Brain microvascular endothelial cell (primary cell): ENCODE data around the gene HSPBAP1.

Experiments used
- DNase-seq: peaks from one replicate; pipeline ENCODE4 v3.0.0-alpha.2; 2020
- H3K27ac ChIP-seq: fragments of 250-450 bp; sonication (Bioruptor Pico); 2 replicates; pipeline ENCODE4 v1.5.1; 2020; ENCODE audit warnings: mild to moderate bottlenecking, moderate library complexity
- H3K27me3 ChIP-seq: fragments of 250-450 bp; sonication (Bioruptor Pico); replicated peaks from 2 replicates; pipeline ENCODE4 v1.5.1; 2020; ENCODE audit warnings: mild to moderate bottlenecking
- H3K36me3 ChIP-seq: fragments of 250-450 bp; sonication (Bioruptor Pico); replicated peaks from 2 replicates; pipeline ENCODE4 v1.5.1; 2020; ENCODE audit warnings: mild to moderate bottlenecking
- H3K4me3 ChIP-seq: 2 replicates; pipeline ENCODE4 v1.5.1; 2011; ENCODE audit warnings: low read depth, mild to moderate bottlenecking, control low read depth, low read length, moderate library complexity
- CTCF ChIP-seq: IDR thresholded peaks from 2 replicates; pipeline ENCODE4 v1.5.1; 2011; ENCODE audit warnings: low read depth, mild to moderate bottlenecking, moderate library complexity, low read length, control low read depth, inconsistent platforms; ENCODE audit errors: missing control alignments
- in situ Hi-C: cut with HindIII; loops from 2 replicates; pipeline ENCODE4 v1.10.0; 2017; ENCODE audit warnings: low sequenced_read_pairs, low pct_ligation_motif_present

Gene HSPBAP1

GRCh38 chr3:122728756-122729514, 64.7 kb downstream of the HSPBAP1 start:
- Histone ChIP-seq H3K4me3 (no peak overlapping the region), H3K27me3 (no peaks in the 10 kb centered on the region), H3K36me3 (no peaks in the 10 kb centered on the region), H3K27ac (no peak overlapping the region)
- no peak for TF ChIP-seq CTCF
- DNase-seq = no peak
- in situ Hi-C loops = no loop called here

- H3K36me3 ChIP-seq = no peaks in the 10 kb centered on the region
- in situ Hi-C loops = no loop called here
- H3K27ac ChIP-seq = no peak overlapping the region
- no peak for TF ChIP-seq CTCF
- H3K4me3 ChIP-seq = no peak overlapping the region
- H3K27me3 ChIP-seq = no peaks in the 10 kb centered on the region
- DNase-seq = no peak
Observed at GRCh38 chr3:122728186-122728585, 65.4 kb downstream of the HSPBAP1 start.

DNA sequence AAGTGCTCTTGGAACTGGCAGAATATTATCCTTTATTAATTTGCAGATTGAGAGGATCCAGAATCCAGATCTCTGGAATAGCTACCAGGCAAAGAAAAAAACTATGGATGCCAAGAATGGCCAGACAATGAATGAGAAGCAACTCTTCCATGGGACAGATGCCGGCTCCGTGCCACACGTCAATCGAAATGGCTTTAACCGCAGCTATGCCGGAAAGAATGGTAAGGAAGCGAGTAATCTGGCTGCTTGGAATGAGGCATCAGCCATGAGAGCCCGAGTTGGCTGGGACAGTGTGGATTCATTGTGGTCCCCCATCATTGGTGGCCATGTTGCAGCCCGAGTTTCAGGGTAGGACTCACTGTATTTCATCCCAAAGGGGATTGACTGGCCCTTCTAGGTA, 65.9 kb downstream of the HSPBAP1 start:
- DNase-seq = no peak
- TF ChIP-seq CTCF = no peak
- in situ Hi-C loops = no loop called here
- no peaks in the 10 kb centered on the region for H3K27me3 ChIP-seq
- no peak overlapping the region for H3K27ac ChIP-seq
- no peak overlapping the region for H3K4me3 ChIP-seq
- H3K36me3 ChIP-seq = no peaks in the 10 kb centered on the region

DNA sequence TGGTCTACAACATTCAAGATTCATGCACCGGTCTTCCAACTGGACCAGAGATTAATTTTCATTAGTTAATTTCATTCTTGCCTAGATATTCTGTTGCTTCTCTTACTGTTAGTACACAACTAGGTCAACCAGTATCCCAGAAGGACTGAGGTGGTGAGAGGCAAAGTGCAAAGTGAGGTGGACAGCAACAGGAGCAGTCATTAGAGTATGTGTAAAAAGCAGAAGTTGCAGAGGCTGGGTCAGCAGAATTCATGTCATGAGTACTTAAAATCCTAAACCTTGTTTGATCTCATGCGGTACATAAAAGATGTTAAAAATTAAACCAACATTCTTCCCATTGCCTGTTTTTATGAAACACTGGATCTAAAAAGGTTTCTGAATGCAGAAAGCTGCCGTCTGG, 66.3 kb downstream of the HSPBAP1 start:
- no peak for TF ChIP-seq CTCF
- Histone ChIP-seq H3K27me3 (no peaks in the 10 kb centered on the region), H3K27ac (no peak overlapping the region), H3K4me3 (no peak overlapping the region), H3K36me3 (no peaks in the 10 kb centered on the region)
- in situ Hi-C loops = no loop called here
- DNase-seq = no peak

GRCh38 chr3:122725106-122725505, 68.5 kb downstream of the HSPBAP1 start:
- no peak for TF ChIP-seq CTCF
- Histone ChIP-seq H3K27me3 (no peaks in the 10 kb centered on the region), H3K4me3 (no peak overlapping the region), H3K27ac (no peak overlapping the region), H3K36me3 (peaks cover under 1% of the 10 kb centered on the region)
- no peak for DNase-seq
- in situ Hi-C loops = no loop called here
